Pancreas (tissue), 10 donors: ENCODE measurements around the gene STARD9. TPM values are rescaled to one million over a fixed set of nuclear protein-coding genes. Genes with fewer than 3 reads are reported as not detected.
"Not testable (repeated sequence)": the region's sequence is repeated elsewhere in the genome, so short reads cannot be mapped to it uniquely, and the experiment has no call there.

Experiments used
- ATAC-seq, 4 donors: fragments of 200-7000 bp; cut with Tn5 transposase; one replicate each; pipeline versions ENCODE4 v1.8.0 to v1.9.1; 2020; ENCODE audit warnings: mild to moderate bottlenecking in 4 of 4, moderate library complexity in 4 of 4
- DNase-seq, 6 donors: peaks; one replicate each; pipeline ENCODE4 v3.0.0-alpha.2; 2020
- FAIRE-seq: peaks from 2 replicates; lab custom pipeline; 2012; peaks lifted over from hg19 to GRCh38; lab: Jason Lieb, UNC
- H3K27ac ChIP-seq, 4 donors: fragments of 200-600 bp; sonication (generic); 1 replicate in 3 of 4; 2 replicates in 1 of 4; pipeline versions ENCODE4 v1.5.0 to v1.8.0; 2020
- H3K27me3 ChIP-seq, 4 donors: fragments of 200-600 bp; one replicate each; pipeline ENCODE4 v1.8.0; 2021
- H3K36me3 ChIP-seq, 3 donors: fragments of 200-600 bp; sonication (generic) in 1 of 3; one replicate each; pipeline versions ENCODE4 v1.5.0 to v1.8.0; 2020 to 2021
- H3K4me1 ChIP-seq, 3 donors: fragments of 200-600 bp; one replicate each; pipeline ENCODE4 v1.8.0; 2021
- H3K4me3 ChIP-seq, 4 donors: fragments of 200-600 bp; sonication (generic) in 2 of 4; one replicate each; pipeline versions ENCODE4 v1.5.0 to v1.8.0; 2020 to 2021
- H3K9me3 ChIP-seq, 4 donors: fragments of 200-600 bp; one replicate each; pipeline ENCODE4 v1.8.0; 2021
- CTCF ChIP-seq, 4 donors: fragments of 200-600 bp; sonication (generic) in 3 of 4; IDR thresholded peaks; one replicate each; pipeline versions ENCODE4 v1.5.0 to v1.8.0; 2021; ENCODE audit warnings: antibody characterized with exemption in 4 of 4
- WGBS, 2 donors: extraction: QIAGEN DNeasy Blood & Tissue Kit; methylation state at CpG; one replicate each; pipeline ENCODE4 v1.1.7; 2013; 5-methylcytosine and 5-hydroxymethylcytosine counted together
- intact Hi-C, 3 donors: fragments of 100-400 bp; cut with DNase I; formaldehyde crosslinking; loops; one replicate each; pipeline versions ENCODE4 v1.11.1 to v1.14.2; 2022
- polyA plus RNA-seq, 2 donors: library from polyadenylated mRNA; stranded (reverse); fragments of 200-250 nt; gene quantifications; one replicate each; pipeline ENCODE4 v1.2.3, GENCODE V29; 2013
- total RNA-seq, 6 donors: library from RNA; stranded (reverse); fragmentation: NEBNext Ultra II Directional in 4 of 6; extraction: Animal tissue kit (Norgen Biotek cat#: 25700) in 4 of 6; gene quantifications; one replicate each; pipeline versions ENCODE4 v1.2.1 to v1.2.4, GENCODE V29; 2021 to 2023
- donor health status: healthy with polysubstance abuse.
- donor health status: DM: no; HTN: no; CAD: no; lungs with moderate emphysema.
- donor health status: DM: no; HTN: no; CAD: no.
- donor health status: control.
- donor health status: control.
- donor health status: Bipolar disorder and iron deficiency.
- donor health status: DM: yes; HTN: yes; CAD: no.
- donor health status: DM: no; HTN: no; CAD: no.
- donor health status: DM: no; HTN: no; CAD: no.
- donor health status: DM: yes; HTN: yes; CAD: no.

The STARD9 gene
- total and polyA plus RNA-seq, 8 donors = 0.44 to 3.0 (median 1.3) TPM

- H3K4me1 ChIP-seq = peaks cover 0 to 5% (median 3%) of the 10 kb centered on the region in 3 donors
- no peaks in the 10 kb centered on the region for H3K27me3 ChIP-seq
- no peak overlapping the region for H3K27ac ChIP-seq
- H3K9me3 ChIP-seq = no peaks in the 10 kb centered on the region
- no peaks in the 10 kb centered on the region for H3K36me3 ChIP-seq
- no peak for TF ChIP-seq CTCF (IDR thresholded peaks at IDR 0.05)
- DNase-seq = no peak
- 77 to 89% methylated on average over 1 of the region's 1 CpG for WGBS, 2 donors
- no peak for FAIRE-seq
- intact Hi-C loops = no loop called here
- ATAC-seq = no peak
- H3K4me3 ChIP-seq = no peak overlapping the region
These were observed 21.9 kb upstream of the STARD9 start for GRCh38 chr15:42553554-42553953.

GRCh38 chr15:42556550-42557207, 18.7 kb upstream of the STARD9 start:
- DNase-seq, intact Hi-C loops, H3K27me3 ChIP-seq, H3K4me3 ChIP-seq, H3K9me3 ChIP-seq, H3K27ac ChIP-seq, H3K36me3 ChIP-seq, H3K4me1 ChIP-seq, FAIRE-seq: not testable (repeated sequence)
- 93 to 96% methylated on average over 10 to 12 of the region's 12 CpGs for WGBS, 2 donors
- ATAC-seq = peak in 1 of 4 donors; percentile 36

- Histone ChIP-seq H3K27ac (no peak overlapping the region), H3K9me3 (no peaks in the 10 kb centered on the region), H3K27me3 (no peaks in the 10 kb centered on the region), H3K36me3 (peaks cover 0 to 16% (median 2%) of the 10 kb centered on the region in 3 donors), H3K4me1 (no peaks in the 10 kb centered on the region), H3K4me3 (no peak overlapping the region)
- intact Hi-C loops = no loop called here
- no peak for FAIRE-seq
- TF ChIP-seq CTCF (IDR thresholded peaks at IDR 0.05) = no peak
- WGBS, 2 donors = 93 to 98% methylated on average over 3 of the region's 3 CpGs
- ATAC-seq = no peak
- no peak for DNase-seq
These were observed 16.7 kb upstream of the STARD9 start for GRCh38 chr15:42558739-42559138.

- ATAC-seq (no peak), FAIRE-seq (no peak), DNase-seq (no peak)
- peak overlapping the region in 2 of 4 donors; percentile 0 to 48 for H3K27ac ChIP-seq
- 17 to 21% methylated on average over 16 of the region's 16 CpGs for WGBS, 2 donors
- TF ChIP-seq CTCF (IDR thresholded peaks at IDR 0.05) = no peak
- no peaks in the 10 kb centered on the region for H3K27me3 ChIP-seq
- intact Hi-C loops = no loop called here
- H3K4me3 ChIP-seq = peak overlapping the region; percentile 53 to 71 (median 60)
- H3K9me3 ChIP-seq = no peaks in the 10 kb centered on the region
- peaks cover 0 to 4% (median 0%) of the 10 kb centered on the region in 3 donors for H3K4me1 ChIP-seq
- no peaks in the 10 kb centered on the region for H3K36me3 ChIP-seq
These were observed 711 bp downstream of the STARD9 start for GRCh38 chr15:42576040-42576594.

- ATAC-seq (no peak), DNase-seq (no peak), FAIRE-seq (no peak)
- intact Hi-C loops = no loop called here
- H3K4me3 ChIP-seq = no peak overlapping the region
- H3K4me1 ChIP-seq = peaks cover 0 to 7% (median 0%) of the 10 kb centered on the region in 3 donors
- WGBS, 2 donors = 60 to 66% methylated on average over 1 of the region's 1 CpG
- H3K9me3 ChIP-seq = no peaks in the 10 kb centered on the region
- no peak overlapping the region for H3K27ac ChIP-seq
- no peaks in the 10 kb centered on the region for H3K36me3 ChIP-seq
- no peaks in the 10 kb centered on the region for H3K27me3 ChIP-seq
- TF ChIP-seq CTCF (IDR thresholded peaks at IDR 0.05) = no peak
These were observed 1.4 kb downstream of the STARD9 start for GRCh38 chr15:42576776-42577175.
